ENCODE measurements around the gene ZBTB26. TPM values are rescaled to one million over a fixed set of nuclear protein-coding genes. Genes with fewer than 3 reads are reported as not detected.

ZBTB26 gene, protein sequence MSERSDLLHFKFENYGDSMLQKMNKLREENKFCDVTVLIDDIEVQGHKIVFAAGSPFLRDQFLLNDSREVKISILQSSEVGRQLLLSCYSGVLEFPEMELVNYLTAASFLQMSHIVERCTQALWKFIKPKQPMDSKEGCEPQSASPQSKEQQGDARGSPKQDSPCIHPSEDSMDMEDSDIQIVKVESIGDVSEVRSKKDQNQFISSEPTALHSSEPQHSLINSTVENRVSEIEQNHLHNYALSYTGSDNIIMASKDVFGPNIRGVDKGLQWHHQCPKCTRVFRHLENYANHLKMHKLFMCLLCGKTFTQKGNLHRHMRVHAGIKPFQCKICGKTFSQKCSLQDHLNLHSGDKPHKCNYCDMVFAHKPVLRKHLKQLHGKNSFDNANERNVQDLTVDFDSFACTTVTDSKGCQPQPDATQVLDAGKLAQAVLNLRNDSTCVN
- 1 to 10 TPM; 2.3 to 5.3 (median 3.1) TPM for total RNA-seq
- polyA plus RNA-seq: 1 to 10 TPM; 1.5 to 3.5 TPM

DNA sequence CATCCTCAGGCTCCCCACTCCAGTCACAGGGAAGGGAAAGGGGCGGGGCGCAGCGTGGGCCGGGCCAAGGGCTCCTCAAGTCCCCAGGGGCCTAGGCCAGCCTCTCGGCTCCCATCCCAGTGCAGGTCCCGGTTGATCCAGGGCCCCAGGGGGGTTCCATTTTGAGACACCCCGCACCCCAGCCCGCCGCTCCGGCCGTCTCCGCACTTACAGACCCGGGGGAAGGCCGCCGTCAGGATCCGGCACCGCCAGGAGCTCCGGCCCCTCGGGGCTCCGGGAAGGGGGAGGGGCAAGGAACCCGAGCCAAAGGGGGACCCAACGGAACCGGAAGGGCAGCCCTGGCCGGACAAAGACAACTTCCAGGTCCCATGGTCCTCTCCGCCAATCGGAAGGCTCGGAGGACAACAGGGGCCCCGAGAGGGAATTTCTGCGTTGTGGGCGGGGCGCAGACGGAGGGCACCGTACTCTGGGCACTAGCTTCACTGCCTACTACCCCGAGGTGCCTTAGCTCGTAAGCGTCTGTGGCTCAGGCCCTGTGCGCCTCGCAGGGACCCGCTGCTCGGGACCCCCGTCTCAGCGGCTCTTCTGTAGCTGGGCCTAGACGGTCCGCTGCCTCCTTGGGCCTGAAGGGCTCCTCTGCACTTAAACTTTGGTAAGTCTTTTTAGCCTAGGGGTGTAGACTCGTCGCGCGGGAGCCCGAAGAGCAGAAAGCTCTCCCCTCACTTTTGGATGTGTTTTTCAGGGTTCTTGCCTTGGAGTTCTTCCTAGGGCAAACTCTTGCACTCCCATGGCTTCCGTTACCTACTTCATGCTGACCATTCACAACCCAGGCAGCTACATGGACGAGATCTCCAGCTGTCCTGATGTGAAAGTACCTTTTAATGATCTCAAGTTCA, at the start of gene ZBTB26:
Gene ZBTB26, minus strand, starts transcription at position 287 of the 896 bp plus-strand sequence. CDS start 11,578 bp downstream, outside the sequence.
- H3K4me3 ChIP-seq: peak within 1 kb of the TSS; percentile 72 to 96 (median 82)
- no peaks in the 10 kb centered on the region for H3K27me3 ChIP-seq
- peak within 1 kb of the TSS; percentile 31 to 70 (median 60) for H3K27ac ChIP-seq
- peaks cover 0 to 26% (median 22%) of the 10 kb centered on the region in 3 donors for H3K4me1 ChIP-seq
- ATAC-seq (peak; percentile 99 to 100 (median 100)), DNase-seq (peak; percentile 90 to 96 (median 94)), FAIRE-seq (no peak)
- H3K36me3 ChIP-seq: peaks cover 0 to 3% (median 0%) of the 10 kb centered on the region in 3 donors
- WGBS, 2 donors: 0% methylated on average over 48 to 51 of the region's 51 CpGs
- intact Hi-C loops (cut with DNase I): no loop called here
- TF ChIP-seq, protein P1, sequence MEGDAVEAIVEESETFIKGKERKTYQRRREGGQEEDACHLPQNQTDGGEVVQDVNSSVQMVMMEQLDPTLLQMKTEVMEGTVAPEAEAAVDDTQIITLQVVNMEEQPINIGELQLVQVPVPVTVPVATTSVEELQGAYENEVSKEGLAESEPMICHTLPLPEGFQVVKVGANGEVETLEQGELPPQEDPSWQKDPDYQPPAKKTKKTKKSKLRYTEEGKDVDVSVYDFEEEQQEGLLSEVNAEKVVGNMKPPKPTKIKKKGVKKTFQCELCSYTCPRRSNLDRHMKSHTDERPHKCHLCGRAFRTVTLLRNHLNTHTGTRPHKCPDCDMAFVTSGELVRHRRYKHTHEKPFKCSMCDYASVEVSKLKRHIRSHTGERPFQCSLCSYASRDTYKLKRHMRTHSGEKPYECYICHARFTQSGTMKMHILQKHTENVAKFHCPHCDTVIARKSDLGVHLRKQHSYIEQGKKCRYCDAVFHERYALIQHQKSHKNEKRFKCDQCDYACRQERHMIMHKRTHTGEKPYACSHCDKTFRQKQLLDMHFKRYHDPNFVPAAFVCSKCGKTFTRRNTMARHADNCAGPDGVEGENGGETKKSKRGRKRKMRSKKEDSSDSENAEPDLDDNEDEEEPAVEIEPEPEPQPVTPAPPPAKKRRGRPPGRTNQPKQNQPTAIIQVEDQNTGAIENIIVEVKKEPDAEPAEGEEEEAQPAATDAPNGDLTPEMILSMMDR (IDR thresholded peaks at IDR 0.05): no peak
- no peaks in the 10 kb centered on the region for H3K9me3 ChIP-seq

DNA sequence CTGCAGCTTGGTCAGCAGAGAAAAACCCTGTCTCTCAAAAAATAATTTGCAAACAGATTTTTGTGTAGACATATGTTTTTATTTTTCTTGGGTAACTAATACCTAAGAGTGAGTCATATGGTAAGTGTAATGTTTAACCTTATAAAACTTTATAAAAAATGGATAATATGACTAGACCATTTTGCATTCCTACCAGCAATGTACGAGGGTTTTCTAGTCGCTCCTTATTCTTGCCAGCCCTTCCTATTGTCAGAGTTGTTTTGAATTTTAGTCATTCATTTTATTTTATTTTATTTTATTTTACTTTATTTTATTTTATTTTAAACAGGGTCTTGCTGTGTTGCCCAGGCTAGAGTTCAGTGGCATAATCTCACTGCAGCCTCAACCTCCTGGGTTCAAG, 47.3 kb upstream of the ZBTB26 start:
- Histone ChIP-seq H3K9me3 (no peaks in the 10 kb centered on the region), H3K27me3 (no peaks in the 10 kb centered on the region), H3K4me1 (no peaks in the 10 kb centered on the region), H3K27ac (no peak overlapping the region), H3K36me3 (no peaks in the 10 kb centered on the region), H3K4me3 (no peak overlapping the region)
- DNase-seq (no peak), ATAC-seq (no peak), FAIRE-seq (no peak)
- 45 to 79% methylated on average over 2 of the region's 2 CpGs for WGBS, 2 donors
- intact Hi-C loops (cut with DNase I): no loop called here
- TF ChIP-seq, protein P1 (IDR thresholded peaks at IDR 0.05): no peak

DNA sequence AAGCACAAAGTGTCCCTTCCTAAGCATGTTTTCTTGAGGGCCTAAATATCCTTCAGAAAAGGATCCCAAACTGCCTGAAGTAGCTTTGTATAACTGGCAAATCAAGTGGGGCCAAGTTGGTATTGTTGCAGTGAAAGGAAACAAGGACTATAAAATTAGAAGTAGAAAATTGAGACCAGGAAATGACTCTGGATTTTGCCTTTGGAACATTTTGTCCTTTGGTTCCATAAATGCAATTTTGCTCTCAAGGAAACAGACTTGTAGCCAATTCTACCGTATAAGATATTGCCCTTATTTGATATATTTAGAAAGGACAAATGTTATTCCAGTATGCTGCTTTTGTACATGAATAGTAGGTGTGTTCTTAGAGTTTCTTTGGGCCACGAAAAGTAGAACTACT, 43.9 kb upstream of the ZBTB26 start:
- intact Hi-C loops (cut with DNase I): no loop called here
- no peak for DNase-seq
- ATAC-seq: no peak
- H3K27ac ChIP-seq: no peak overlapping the region
- H3K4me3 ChIP-seq: no peak overlapping the region
- no peaks in the 10 kb centered on the region for H3K4me1 ChIP-seq
- TF ChIP-seq, protein P1 (IDR thresholded peaks at IDR 0.05): no peak
- FAIRE-seq: no peak
- no peaks in the 10 kb centered on the region for H3K36me3 ChIP-seq
- H3K9me3 ChIP-seq: no peaks in the 10 kb centered on the region
- no peaks in the 10 kb centered on the region for H3K27me3 ChIP-seq
- WGBS, 2 donors: 83 to 92% methylated on average over 2 of the region's 2 CpGs

- no peak for FAIRE-seq
- no peak for ATAC-seq
- intact Hi-C loops (cut with DNase I): no loop called here
- H3K27me3 ChIP-seq: no peaks in the 10 kb centered on the region
- WGBS, 2 donors: 88 to 94% methylated on average over 1 of the region's 1 CpG
- no peak overlapping the region for H3K4me3 ChIP-seq
- no peaks in the 10 kb centered on the region for H3K9me3 ChIP-seq
- no peaks in the 10 kb centered on the region for H3K4me1 ChIP-seq
- no peaks in the 10 kb centered on the region for H3K36me3 ChIP-seq
- no peak overlapping the region for H3K27ac ChIP-seq
- no peak for DNase-seq
- TF ChIP-seq, protein P1 (IDR thresholded peaks at IDR 0.05): no peak
Measured at GRCh38 chr9:122961139-122961538, 29.8 kb upstream of the ZBTB26 start.
